DMS53 treated with DMSO at 0.1 percent for 48 hours (cell line): ENCODE data around the gene FGF8.

Experiments used
- DNase-seq: peaks from one replicate; lab custom pipeline; 2025; ENCODE audit not compliant: unreplicated experiment; lab: John Stamatoyannopoulos, UW

FGF8 gene

DNA sequence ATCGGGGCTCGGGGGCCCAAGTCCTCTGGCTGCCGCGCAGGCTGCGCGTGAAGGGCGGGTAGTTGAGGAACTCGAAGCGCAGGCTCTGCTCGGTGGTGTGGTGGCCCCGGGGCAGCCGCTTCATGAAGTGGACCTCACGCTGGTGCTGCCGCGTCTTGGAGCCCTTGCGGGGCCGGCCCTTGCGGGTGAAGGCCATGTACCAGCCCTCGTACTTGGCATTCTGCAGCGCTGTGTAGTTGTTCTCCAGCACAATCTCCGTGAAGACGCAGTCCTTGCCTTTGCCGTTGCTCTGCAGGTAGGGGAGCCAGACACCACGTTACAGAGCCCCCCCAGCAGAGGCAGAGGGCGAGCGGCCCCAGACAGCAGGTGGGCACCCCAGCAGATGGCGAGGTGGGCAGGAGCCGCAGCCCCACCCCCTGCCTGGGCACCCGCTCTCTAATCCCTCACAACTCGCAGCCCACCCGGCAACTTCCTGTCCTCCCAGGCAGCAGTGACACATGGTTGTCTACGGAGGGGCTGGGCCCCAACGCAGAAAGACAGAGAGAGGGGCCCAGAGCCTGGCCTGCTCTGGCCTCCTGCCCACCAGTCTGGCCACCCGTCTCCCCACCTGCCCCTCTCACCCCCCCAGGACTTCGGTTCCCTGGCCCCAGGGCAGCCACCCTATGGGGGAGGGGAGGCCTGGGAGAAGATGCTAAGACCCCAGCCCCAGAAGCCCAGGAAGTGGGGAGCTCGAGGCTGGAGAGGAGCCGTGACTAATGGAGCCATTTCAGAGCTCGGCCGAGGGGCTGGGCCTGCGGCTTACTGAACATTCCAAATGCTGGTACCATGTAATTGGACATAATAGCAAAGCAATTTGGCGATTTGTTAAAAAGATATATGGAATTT is 5.3 kb downstream of the FGF8 start:
- no peak for DNase-seq

DNA sequence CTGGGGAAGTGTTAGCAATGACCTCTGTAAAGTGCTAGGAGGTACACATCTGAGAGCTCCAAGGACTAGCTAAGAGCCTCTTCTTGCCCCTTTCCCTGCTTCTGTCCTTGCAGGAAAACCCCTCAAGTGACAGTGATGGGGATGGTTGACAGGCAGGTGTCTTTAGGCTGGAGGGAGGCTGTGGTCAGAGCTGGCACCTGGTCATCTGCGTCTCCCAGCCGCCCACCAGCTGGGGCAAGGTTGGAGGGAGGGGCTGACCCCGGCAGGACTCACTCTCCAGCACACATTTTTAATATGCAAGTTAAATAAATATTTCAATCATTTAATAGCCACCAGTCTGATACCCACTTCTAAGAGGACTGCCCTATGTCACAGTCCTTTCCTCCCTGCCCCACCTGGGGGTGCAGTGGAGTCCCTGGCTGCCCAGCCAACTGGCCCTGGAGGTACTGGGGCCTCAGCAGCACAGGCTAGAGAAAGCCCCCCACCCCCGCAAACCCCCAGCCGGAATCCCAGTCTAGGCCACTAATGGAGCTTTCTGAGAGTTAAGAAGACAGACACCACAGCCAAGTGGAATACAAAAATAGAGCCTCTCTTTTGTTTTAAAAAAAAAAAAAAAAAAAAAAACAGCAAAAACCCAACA is 6.3 kb downstream of the FGF8 start:
- no peak for DNase-seq

DNA sequence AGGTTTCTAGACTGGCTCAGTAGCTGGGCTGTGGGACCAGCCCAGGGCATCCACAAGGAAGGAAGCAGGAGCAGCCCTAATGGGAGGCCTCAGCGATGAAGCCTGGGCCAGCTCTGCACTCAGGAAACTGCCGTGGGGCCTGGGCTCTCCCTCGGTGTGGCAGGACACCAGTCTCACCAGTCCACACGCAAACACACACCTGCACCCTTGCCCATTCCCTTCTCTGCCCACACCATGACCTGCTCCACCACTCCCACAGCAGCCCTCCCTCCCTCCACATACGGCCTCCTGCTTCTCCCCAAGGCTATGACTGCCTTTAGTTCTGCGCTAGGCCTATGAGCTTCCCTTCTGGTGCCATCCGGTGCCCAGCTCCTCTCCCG is 7.1 kb downstream of the FGF8 start:
- DNase-seq: no peak

DNA sequence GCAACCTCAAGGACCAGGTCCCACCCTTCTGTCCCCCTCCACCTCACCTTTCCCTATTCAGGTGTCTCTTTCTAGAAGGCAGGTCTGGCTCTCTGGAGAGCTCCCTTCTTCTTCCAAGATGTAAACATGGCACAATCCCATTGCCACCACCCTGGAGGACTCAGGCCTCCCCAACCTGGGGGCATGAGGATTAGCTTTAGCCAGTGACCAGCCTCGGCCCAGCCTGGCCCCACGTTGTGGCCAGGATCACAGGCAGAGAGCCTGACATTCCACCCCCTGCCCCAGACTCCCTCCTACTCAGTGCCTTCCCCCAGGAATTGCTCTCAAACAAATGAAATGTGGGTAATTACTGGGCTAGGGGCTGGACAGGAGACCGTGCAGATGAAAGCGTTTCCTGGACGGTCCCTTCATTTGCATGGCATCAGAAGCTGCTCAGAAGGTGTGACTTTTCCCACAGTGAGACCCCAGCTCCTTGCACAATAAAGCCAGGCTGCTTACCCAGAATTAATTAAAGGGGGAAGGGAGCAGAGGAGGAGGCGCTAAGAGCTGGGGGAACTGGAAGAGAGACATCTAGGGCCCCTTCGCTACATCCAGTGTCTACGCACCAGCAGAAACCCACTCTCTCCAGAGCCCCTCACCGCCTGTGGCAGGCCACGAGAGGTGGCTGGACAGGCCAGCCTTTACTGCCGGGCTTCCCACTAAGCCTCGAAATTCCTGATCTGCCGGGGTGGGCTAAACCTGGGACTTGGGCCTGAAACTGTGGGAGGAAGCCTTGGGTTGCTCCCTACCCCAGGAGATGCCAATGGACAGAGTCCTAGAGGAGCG is 7.7 kb downstream of the FGF8 start:
- no peak for DNase-seq

DNA sequence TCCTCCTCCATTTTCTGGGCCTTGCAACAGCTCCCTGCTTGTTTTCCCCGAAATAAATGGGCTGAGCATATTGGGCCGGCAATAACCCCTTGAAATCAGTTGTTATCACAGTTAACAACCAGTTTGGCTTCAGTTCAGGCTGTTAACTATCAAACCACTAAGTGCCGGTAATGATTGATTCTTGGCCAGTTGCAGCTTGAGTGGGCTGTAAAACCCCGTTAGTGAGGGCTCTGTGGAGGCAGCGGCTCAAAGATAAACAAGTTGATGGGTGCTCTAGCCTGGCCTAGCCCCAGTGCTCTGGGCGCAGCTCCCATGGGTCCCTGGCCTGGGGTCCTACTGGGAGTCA is 8.3 kb downstream of the FGF8 start:
- no peak for DNase-seq

DNA sequence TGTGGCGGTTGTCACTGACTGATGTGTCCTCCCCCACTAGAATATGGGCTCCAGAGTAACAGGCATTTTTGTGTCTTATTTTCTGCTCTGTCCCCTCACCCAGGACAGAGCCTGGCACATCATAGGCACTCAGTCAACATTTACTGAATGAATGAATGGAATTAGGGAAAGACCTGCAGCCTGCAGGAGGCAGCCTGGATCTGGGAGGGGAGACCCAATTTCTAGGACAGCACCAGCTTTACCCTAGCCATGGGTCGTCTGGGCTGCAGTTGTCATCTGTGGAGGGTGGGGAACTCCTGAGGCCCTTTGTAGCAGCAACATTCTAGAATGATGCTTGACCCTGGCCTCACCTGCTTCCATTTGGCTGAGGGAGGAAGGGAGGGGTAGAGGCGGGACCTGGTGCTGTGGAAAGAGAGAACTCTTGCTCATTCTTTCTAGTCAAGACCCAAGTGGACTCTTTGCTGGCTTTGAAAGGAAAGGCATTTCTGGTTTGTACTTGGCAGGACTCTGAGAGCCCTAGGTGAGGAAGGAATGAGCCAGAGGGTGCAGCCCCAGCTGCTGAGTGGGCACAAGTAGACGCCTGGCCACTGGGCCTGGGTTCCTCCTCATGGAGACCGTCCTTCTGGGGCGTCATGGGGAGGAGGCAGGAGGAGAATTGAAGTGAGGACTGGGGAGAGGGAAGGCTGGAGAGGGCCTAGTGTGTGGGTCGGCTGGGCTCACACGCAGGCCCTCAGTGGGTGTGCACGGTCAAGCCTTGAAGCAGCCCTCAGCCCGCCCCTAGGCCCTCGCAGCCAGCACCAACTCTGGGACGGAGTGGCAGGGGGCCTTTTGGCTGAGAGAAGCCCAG is 8.9 kb downstream of the FGF8 start:
- DNase-seq: no peak

DNA sequence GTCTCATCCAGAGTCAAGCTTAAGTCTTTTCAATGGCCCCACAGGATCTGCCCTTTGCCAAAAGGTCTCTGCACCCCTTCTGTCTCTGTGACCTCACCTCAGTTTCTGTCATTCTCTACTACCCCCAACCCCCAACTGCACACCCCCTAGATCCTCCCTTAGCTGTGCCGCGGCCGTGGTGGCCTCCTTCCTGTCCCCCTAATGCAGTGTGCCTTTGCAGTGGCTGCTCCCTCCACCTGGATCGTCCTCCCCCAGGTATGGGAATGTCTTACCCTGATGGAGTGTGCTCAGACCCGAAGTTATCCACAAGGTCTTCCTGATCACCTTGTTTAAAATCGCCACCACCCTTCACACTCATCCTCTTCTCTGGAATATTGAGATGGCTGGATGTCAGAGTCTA is 9.6 kb downstream of the FGF8 start:
- DNase-seq: no peak

DNA sequence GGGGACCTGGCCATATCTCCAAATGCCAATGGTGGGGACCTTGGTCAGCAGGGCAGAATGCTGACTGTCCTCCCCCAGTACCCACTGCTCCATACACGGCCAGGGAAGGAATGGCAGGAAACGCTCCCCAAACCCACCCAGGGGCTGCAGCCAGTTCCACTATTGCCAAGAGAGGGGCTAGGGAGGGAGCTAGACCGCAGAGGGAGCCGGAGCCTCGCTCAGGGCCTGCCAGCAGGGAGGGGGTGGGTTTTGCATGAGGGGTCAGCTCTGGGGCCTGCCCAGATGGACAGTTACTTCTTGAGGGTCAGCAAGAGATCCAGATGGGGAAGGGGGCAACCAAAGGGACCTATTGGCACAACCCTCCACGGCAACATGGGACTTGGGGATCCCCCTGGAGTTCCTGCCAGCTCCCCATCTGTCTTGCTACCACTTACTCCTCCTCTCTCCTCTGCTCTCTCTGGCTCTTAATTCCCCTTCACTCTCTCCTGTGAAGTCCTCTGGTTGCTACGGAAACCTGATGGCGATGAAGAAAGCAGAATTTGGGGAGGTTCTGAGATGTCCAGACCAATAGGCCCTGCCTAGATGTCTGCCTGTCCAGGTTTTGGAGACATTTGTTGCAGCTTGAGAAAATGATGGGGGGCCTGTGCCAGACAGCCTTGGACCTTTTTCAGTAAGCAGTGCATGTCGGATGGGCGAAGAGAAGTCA is 12.6 kb downstream of the FGF8 start:
- DNase-seq: no peak

DNA sequence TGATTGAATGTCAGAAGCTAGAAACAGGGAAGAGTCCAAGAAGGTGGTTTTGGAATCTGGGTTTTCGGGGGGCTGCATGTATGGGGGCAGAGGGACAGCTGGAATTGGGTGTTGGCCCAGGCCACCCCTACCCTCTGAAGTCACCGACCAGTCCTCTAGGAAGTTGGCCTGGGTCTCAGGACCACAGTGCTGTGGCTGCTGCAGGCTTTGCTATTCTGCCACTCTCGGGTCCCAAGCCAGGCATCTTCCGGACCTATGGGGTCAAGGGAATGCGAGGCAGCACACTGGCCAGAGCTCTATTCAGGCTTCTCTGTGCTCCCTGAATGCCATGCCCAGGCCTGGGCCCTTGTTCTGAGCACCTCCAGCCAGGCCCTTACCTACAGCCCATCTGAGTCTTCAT is 13.2 kb downstream of the FGF8 start:
- DNase-seq: no peak

DNA sequence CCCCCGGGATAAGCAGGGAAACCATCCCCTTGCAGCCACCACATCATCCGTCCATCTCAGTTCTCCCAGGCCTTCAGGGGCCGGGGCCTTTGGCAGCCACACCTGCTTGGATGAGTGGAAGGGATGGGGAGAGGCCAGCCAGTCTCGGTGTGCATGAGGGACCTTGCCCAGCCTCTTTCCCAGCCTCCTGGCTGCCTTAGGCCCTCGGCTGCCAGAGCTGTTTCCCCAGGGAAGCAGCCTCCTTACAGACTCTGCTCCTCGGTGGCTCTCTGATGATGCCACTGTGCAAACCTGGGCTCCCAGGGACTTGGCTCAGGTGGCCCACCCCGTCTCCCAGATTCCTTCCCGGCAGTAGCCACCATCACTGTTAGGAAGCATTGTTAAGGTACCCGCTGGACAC is 14.7 kb downstream of the FGF8 start:
- no peak for DNase-seq

DNA sequence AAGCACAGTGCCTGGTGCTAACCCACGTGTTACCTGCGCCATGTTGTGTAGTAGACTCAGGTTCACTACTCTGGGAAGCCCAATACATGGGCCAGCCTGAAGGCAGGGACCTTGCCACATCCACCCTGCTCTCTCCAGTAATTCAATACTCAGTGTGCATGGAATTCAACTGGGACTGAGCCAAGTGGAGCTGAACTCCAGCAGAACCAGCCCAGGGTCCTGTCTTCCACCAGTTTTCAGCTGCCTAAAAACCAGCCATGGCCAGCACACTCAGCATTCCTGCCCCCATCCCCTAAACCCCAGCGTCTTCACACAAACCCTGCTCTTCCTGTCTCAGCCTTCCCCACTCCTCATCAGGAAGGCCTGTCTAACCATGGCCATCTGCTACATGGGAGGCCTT is 15.4 kb downstream of the FGF8 start:
- DNase-seq: no peak

DNA sequence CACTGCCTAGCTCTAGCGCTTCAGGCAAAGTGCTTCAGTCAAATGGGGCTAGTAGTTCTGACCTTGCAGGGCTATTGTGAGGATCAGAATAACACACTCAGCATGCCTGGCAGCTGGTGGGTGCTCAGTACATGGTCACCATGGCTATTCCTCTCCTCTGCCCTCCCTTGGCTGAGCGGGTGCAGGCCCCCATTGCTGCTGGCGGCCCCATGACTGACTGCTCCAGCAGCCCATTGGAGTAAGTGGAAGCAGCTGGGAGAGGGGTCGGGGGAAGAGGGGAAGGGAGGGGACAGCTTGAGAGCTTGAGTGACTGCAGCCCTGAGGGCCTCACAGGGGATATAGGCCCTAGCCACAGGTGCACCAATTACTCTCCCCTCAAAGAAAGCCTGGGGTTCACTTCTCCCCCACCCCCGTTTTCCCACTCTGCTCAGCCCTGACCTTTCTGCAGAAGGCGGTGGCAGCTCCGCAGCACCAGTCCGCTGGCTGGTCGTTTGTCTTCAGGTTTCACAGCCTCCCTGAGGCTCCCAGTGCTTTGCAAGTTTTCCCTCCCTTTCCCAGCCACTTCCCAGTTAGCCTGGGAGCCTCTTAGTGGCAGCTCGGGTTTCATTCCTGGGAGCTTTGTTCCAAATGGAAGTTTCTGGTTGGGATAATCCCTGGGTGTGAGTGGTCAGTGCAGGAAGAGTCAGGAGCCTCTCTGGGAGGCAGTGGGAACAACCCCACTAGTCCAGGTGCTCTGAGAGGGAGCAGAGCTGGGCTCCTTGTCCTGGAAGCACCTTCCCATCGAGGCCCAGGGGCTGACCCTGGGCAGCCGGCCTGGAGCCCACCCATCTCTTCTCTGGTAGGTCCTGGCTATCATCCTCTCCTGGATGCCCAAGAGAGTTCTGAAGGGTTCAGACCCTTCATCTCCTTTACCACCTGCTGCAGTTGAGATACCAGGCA is 16.3 kb downstream of the FGF8 start:
- no peak for DNase-seq

DNA sequence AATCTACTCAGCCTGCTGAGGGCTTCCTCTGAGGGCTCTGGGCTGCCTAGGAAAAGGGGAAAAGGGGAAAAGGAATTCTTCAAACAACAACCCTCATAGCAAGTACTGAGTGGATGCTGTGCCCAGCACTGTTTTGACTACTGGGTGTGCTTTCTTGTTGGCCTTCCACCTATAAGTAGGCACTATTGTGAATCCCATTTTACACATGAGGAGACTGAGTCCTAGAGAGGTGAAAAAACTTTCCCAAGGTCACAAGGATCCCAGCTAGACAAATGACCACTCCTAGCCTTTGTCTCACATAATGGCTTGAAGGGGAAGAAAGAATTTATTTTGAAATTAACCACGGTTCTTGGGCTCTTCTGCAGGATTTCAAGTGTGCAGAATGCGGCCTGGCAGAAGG is 17.1 kb downstream of the FGF8 start:
- no peak for DNase-seq

DNA sequence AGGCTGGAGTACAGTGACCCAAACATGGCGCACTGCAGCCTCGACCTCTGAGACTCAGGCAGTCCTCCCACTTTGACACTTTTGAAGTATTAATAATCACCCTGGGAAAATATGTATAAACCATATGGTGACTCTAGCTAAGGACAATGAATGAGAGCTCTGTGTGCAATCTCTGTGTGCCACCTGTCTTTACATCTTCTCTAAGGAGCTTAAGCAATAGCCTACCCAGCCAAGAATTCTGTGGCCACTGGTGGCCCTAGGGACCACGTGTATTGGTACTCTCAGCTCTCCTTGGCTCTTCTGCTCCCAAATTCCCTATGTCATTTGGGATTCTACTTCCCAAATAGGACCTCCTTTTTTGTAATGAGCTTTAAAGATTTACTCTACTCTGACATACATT is 23.7 kb downstream of the FGF8 start:
- DNase-seq: no peak

DNA sequence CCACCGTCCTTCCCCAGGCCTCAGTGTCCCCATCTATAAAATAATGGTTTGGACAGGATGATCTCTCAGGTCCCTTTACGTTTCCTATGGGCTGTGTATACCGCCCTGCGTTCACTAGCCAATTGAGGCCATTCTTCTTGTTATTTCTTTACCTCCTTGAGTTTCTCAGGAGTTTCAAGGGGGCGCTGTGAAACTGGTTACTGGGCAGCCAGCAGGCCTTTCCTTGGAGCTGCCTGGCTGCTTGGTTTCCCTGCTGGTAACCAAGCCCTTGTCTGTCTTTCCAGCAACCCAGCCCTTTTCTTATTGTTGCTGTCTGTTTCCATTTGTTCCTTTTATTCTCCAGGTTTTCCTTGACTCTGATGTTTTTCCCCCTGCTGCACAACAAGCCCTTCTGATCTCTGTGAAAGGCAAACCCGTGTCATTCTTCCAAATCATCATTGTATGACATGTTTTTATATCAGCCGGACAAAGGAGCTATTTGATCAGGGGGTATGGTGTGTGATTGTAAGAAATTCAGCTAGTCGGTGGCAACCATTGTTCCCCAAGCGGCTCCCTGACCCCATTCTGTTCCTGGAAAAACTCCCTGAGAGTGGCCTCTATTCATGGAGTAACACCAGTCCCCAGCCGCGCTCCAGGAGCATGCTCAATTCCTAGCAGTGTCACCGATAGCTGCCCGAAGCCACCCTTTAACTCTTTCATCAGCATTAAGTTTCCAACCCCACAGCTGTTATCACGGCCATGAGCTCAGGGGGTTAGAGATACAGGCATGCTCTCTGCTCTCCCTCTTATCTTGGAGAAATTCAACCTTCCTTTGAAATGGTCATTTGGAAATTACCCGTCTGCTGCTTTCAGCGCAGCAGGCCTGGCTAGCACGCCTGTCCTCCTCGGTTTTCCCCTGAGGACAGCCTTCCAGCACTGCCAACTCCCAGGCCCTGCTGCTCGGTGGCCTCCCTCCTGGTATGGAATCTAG is 26.6 kb downstream of the FGF8 start:
- DNase-seq: no peak

DNA sequence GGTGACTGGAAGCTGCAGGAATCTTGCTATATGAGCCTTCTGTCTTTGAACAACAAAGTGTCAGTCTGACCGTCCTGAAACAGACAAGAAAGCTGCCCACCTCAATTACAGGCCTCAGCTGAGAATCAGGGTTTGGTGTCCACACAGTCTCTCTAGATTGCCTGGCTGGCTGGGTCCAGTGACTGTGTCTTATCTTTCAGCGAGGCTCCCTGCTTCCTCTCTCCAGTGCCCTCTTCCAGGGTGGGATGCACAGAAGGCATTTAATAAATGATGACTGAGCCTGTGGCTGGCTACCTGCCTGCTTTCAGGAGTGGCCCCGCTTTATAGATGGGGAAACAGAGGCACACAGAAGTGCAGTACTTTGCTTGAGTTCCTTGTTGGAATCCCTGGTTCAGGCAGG is 27.4 kb downstream of the FGF8 start:
- DNase-seq: no peak

DNA sequence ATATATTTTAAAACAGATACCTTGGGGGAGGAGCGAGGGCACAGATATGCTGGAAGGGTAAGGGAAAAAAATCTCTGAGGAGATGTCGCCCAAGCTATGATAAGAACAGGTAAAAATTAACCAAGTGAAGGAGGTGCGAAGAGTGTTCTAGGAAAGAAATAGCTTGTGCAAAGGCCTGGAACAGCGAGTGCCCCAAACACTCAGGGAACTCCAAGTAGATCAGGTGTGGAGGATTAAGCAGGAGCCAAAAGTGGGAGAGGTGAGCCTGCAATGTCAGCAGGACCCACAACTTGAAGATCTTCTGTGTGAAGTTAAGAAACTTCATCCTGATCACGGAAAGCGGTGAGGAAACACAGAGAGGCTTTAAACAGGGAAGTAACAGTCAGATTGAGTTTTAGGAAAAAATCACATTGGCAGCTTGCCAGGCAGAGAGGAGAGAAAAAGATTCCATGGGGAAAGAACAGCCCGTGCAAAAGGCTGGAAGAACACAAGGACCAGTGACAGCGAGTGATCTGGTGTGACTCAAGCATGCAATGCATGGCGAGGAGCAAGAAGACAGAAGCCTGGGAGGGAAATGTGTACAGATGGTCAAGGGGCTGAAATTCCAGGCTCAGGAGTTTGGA is 30.7 kb downstream of the FGF8 start:
- no peak for DNase-seq

DNA sequence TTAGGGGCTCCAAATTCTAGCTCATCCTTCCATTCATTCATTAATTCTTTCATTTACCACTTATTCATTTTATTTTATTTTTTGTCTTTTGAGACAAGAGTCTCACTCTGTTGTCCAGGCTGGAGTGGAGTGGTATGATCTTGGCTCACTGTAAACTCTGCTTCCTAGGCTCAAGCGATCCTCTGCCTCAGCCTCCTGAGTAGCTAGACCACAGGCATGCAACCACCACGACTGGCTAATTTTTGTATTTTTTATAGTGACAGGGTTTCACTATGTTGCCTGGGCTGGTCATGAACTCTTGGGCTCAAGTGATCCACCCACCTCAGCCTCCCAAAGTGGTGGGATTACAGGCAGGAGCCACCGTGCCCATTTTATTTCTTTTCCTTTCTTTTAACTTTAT is 31.6 kb downstream of the FGF8 start:
- DNase-seq: no peak
